ENCODE measurements around the gene INSM2. TPM values are rescaled to one million over a fixed set of nuclear protein-coding genes. Genes with fewer than 3 reads are reported as not detected.

The INSM2 gene, protein sequence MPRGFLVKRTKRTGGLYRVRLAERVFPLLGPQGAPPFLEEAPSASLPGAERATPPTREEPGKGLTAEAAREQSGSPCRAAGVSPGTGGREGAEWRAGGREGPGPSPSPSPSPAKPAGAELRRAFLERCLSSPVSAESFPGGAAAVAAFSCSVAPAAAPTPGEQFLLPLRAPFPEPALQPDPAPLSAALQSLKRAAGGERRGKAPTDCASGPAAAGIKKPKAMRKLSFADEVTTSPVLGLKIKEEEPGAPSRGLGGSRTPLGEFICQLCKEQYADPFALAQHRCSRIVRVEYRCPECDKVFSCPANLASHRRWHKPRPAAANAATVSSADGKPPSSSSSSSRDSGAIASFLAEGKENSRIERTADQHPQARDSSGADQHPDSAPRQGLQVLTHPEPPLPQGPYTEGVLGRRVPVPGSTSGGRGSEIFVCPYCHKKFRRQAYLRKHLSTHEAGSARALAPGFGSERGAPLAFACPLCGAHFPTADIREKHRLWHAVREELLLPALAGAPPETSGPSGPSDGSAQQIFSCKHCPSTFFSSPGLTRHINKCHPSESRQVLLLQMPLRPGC
- total RNA-seq = not detected

DNA sequence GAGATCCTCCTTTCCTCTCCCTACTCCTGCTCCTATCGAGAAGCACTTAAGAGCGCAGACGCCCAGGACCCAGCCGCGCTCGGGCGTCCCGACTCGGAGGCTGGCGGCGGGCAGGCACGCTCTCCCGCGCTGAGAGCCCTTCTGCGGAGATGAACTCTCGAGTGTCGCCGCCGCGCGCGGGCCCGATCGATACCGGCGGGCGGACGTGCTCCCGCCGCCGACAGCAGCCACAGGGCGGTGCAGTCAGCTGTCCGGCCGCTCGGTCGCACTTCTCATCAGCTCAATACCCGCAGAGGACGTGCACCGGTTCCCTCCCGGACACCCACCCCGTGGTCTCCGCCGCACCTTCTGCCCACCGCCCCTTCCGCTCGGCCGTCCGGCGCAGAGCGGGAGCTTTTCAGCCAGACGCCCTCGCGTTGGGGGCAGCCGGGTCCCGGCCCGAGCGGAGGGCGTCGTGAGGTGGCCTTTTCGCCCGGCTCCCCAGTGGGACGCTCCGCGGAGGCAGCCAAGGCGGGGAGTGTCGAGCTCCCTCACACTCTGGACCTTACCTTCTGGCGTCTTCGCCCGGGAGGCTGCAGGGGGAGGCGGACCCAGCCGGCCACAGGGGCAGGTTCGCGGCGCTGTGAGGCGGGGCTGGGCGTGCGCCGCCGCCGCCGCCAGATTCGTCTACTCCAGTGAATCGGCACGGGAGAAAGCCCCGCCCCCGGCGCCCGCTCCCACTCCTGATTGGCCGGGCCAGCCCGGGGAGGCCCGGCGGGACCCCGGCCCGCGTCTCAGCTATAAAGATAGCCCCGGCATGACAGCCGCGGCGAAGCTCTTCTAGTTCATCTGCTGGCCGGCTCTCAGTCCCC lies at the start of gene INSM2:
INSM2 (plus strand) TSS at position 808 of the 851 bp plus-strand sequence. CDS start 89 bp downstream, outside the sequence.
- no peaks in the 10 kb centered on the region for H3K9me3 Mint-ChIP-seq
- peaks cover 15% of the 10 kb centered on the region for H3K36me3 Mint-ChIP-seq (ENCODE audit: low read depth)
- no peak within 1 kb of the TSS for H3K27ac Mint-ChIP-seq
- peak within 1 kb of the TSS; percentile 65 for H3K4me3 Mint-ChIP-seq
- peaks cover 6% of the 10 kb centered on the region for H3K4me1 Mint-ChIP-seq
- peaks cover 50% of the 10 kb centered on the region for H3K27me3 Mint-ChIP-seq
- ATAC-seq (replicated peaks) = peak; percentile 87

DNA sequence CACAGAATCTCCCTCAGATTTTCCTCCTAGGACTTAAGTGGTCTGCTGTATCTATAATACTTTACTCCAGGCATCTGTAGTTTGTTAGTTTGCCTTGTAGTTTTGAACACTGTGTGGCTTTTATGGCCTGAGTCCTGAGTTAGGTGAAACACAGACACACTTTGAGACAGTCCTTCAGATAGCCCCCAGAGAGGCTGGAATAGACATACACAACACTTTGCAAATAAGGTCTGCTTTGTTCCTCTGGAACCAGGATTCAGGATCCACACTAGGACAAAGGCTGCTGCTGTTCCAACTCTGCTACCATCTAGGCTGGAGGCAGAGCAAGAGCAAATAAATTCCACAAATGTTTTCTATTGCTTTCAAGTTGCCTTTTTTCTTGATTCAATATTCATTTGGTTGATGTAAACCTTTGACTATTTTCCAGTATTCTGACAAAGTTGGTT lies 41.4 kb upstream of the INSM2 start:
- peaks cover 7% of the 10 kb centered on the region for H3K9me3 Mint-ChIP-seq
- no peaks in the 10 kb centered on the region for H3K4me1 Mint-ChIP-seq

DNA sequence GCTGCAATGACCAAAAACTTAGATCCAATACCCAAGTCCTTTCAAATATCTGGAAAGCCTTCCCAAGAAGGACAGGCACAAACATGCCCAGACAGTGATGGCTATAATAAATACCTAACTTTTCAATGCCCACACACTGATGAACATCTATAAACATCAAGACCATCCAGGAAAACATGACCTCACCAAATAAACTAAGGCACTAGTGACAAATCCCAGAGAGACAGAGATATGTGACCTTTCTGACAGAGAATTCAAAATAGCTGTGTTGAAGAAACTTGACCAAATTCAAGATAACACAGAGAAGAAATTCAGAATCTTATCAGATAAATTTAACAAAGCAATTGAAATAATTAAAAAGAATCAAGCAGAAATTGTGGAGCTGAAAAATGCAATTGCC lies 38.7 kb upstream of the INSM2 start:
- H3K27ac Mint-ChIP-seq = no peak overlapping the region
- no peaks in the 10 kb centered on the region for H3K36me3 Mint-ChIP-seq (ENCODE audit: low read depth)
- H3K4me3 Mint-ChIP-seq = no peak overlapping the region

More for the DNA sequence above, 41.4 kb upstream of the INSM2 start:
- no peak overlapping the region for H3K27ac Mint-ChIP-seq
- ATAC-seq (replicated peaks) = no peak
- no peak overlapping the region for H3K4me3 Mint-ChIP-seq
- H3K36me3 Mint-ChIP-seq (ENCODE audit: low read depth) = no peaks in the 10 kb centered on the region
- H3K27me3 Mint-ChIP-seq = peaks cover 36% of the 10 kb centered on the region

DNA sequence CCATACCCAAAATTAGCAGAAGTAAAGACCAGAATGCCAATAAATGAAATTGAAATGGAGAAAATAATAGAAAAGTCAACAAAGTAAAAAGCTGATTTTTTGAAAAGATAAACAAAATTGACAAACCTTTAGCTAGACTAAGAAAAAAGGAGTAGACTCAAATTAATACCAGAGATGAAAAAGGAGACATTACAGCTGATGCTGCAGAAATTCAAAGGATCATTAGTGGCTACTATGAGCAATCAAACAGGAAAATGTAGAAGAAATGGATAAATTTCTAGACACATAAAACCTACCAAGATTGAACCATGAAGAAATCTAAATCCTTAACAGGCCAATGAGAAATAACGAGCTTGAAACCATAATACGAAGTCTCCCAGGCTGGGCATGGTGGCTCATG lies 34.8 kb upstream of the INSM2 start:
- Mint-ChIP-seq H3K4me3 (no peak overlapping the region), H3K27ac (no peak overlapping the region), H3K4me1 (no peaks in the 10 kb centered on the region), H3K27me3 (peaks cover 41% of the 10 kb centered on the region), H3K9me3 (no peaks in the 10 kb centered on the region), H3K36me3 (ENCODE audit: low read depth) (no peaks in the 10 kb centered on the region)
- ATAC-seq (replicated peaks) = no peak

More for the DNA sequence above, 38.7 kb upstream of the INSM2 start:
- H3K4me1 Mint-ChIP-seq = no peaks in the 10 kb centered on the region
- ATAC-seq (replicated peaks) = no peak
- peaks cover 7% of the 10 kb centered on the region for H3K9me3 Mint-ChIP-seq
- peaks cover 48% of the 10 kb centered on the region for H3K27me3 Mint-ChIP-seq

DNA sequence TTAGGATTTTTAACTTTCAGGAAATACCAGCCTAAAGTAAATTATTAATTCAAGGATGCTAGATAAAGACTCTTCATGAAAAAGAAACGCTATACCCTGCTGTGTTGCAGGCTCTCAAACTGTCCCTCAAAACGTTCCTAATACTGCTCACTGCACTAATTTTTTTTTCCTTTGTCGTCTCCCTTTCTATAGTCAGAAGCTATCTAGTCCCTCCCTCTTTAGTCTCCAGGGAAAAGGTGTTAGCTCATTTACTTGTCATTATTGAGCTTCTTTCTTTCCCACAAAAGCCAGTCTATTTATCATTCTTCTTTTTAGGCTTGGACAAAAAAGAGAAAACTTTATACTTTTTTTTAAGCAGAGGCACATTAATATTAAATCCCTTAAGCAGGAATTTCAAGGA lies 30.3 kb upstream of the INSM2 start:
- Mint-ChIP-seq H3K4me3 (no peak overlapping the region), H3K27ac (no peak overlapping the region), H3K27me3 (peaks cover 14% of the 10 kb centered on the region), H3K9me3 (no peaks in the 10 kb centered on the region), H3K4me1 (no peaks in the 10 kb centered on the region), H3K36me3 (ENCODE audit: low read depth) (no peaks in the 10 kb centered on the region)
- no peak for ATAC-seq (replicated peaks)

DNA sequence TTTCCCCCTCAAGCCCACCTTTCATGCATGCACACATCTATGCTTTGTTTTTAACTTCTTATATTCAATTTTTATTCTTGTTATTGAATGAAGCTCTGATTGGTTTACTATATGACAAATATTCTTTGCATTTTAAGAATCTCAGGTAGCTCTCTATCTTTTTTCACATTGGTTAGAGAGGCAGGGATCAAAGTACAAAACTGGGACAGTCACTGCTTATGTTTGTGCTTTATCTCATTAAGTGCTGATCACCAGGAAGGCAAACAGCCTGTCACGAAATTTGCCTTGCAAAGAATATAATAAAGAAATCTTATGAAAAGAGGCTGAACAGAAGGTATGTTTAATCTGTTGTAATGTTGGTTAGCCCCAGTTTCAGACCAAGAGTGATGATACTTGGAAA lies 29.7 kb upstream of the INSM2 start:
- ATAC-seq (replicated peaks) = no peak
- Mint-ChIP-seq H3K4me1 (no peaks in the 10 kb centered on the region), H3K27me3 (peaks cover 9% of the 10 kb centered on the region), H3K9me3 (no peaks in the 10 kb centered on the region), H3K27ac (no peak overlapping the region), H3K36me3 (ENCODE audit: low read depth) (no peaks in the 10 kb centered on the region), H3K4me3 (no peak overlapping the region)

DNA sequence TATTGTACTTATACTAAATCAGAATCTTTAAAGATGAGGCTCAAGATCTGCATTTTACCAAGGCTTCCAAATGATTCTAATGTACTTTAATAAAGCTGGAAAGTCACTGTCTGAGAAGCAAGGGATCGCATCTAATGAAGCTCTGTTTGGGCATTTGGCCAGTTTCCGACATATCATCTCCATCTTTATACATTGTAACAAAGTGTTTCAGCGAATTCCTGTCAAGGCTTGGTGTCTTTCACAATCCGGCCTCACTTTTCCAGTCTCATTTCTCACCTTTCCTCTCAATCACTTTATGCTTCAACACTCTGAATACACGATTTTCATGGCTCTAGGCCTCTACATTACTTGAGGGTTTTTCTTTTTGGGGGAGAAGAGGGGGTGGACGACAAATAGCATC lies 27.5 kb upstream of the INSM2 start:
- Mint-ChIP-seq H3K4me3 (no peak overlapping the region), H3K27ac (no peak overlapping the region), H3K27me3 (peaks cover 3% of the 10 kb centered on the region), H3K9me3 (no peaks in the 10 kb centered on the region), H3K36me3 (ENCODE audit: low read depth) (no peaks in the 10 kb centered on the region), H3K4me1 (no peaks in the 10 kb centered on the region)
- ATAC-seq (replicated peaks) = no peak

DNA sequence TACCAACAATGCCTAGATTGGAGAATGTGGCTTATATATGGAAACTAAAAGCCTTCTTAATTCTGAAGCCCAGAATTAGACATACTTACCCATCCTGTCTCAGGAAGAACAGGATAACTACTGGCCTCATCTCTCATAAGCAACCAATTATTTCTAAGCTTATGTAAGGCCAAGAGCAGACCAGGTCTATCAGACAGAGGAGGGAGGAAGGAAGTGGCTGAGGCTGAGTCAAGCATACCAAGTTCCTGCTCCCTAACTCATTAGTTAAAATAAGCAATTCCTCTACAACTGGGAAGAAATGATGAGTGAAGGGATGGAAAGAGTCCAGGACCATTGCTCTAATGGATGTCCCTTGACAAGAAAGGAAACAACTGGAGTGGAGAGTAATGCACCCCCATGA lies 27.0 kb upstream of the INSM2 start:
- no peak overlapping the region for H3K27ac Mint-ChIP-seq
- no peaks in the 10 kb centered on the region for H3K9me3 Mint-ChIP-seq
- peaks cover under 1% of the 10 kb centered on the region for H3K27me3 Mint-ChIP-seq
- H3K4me1 Mint-ChIP-seq = no peaks in the 10 kb centered on the region
- ATAC-seq (replicated peaks) = no peak
- H3K4me3 Mint-ChIP-seq = no peak overlapping the region
- no peaks in the 10 kb centered on the region for H3K36me3 Mint-ChIP-seq (ENCODE audit: low read depth)

DNA sequence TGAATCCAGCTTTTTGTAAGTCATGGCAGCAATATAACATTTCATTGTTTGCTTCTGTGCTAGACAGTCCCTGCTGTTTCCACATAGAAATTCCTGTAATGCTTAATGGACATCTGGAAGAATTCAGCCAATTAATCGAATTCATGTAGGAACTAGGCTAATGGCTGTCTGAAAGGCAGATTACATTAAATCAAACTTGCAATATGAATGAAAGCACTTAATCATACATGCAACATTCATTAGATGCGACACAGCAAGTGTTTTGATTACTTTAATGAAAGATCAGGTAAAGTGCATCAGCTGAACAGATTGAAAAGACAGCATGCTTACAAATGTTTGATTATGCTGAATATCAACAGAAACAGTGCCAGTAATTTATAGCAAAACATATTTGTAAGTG lies 24.1 kb upstream of the INSM2 start:
- Mint-ChIP-seq H3K4me1 (no peaks in the 10 kb centered on the region), H3K27ac (no peak overlapping the region), H3K4me3 (no peak overlapping the region), H3K9me3 (no peaks in the 10 kb centered on the region), H3K27me3 (peaks cover 3% of the 10 kb centered on the region), H3K36me3 (ENCODE audit: low read depth) (no peaks in the 10 kb centered on the region)
- no peak for ATAC-seq (replicated peaks)

DNA sequence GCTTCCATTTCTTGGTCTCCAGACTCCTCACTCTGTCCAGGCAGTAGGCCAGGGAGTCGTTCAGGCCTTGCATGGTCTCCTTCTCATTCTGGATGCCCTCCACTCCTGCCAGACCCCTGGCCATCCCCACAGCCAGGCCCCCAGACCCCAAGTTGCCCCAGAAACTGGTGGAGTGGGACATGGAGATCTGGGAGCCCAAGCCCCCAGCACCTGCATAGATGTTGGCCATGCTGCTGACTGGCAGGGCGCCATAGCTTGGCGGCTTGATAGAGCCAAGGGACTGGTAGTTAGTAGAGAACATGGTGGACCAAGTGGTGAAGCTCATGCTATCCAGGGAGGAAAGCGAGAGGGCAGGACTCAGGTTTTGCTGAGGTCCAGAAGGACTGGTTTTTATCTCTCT lies 21.2 kb upstream of the INSM2 start:
- Mint-ChIP-seq H3K4me3 (no peak overlapping the region), H3K27me3 (peaks cover 5% of the 10 kb centered on the region), H3K4me1 (no peaks in the 10 kb centered on the region), H3K36me3 (ENCODE audit: low read depth) (no peaks in the 10 kb centered on the region), H3K9me3 (no peaks in the 10 kb centered on the region), H3K27ac (no peak overlapping the region)
- no peak for ATAC-seq (replicated peaks)

DNA sequence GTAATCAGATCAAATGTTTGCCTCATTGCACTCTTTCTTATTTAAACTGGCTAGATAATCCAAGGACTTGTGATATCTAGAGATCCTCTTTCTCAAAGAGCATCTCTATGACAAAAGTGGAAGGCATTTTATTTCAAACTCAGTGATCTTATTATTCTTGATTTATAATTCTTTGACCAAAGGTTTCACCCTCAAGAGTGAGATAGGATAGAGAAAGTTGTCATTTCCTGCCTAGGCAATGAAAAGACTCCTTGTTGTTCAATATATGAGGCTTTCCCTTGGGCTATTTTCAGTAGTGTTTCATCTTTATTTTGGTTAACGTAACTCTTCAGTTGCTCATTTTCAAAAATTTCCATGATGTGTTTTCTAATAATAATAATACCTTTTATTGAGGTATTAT lies 18.0 kb upstream of the INSM2 start:
- Mint-ChIP-seq H3K36me3 (ENCODE audit: low read depth) (no peaks in the 10 kb centered on the region), H3K4me3 (no peak overlapping the region), H3K27ac (no peak overlapping the region), H3K27me3 (peaks cover 13% of the 10 kb centered on the region), H3K9me3 (no peaks in the 10 kb centered on the region), H3K4me1 (no peaks in the 10 kb centered on the region)
- no peak for ATAC-seq (replicated peaks)

DNA sequence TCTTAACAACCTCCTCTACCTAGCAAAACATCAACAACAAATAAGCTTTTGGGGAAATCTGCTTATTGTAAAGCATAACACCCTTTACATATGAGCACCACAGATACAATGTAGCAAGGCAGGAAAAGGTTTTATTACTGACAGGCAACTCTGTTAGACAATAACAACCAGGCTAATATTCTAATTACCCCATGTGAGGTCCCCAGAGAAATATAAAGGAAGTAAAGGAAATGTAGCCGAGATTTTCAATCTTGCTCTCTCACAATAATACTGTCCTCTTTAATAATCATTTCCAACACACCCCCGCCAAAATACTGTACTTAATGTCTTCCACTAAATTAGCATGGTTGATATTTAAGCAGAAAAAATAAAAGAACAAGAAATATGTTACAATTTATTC lies 14.0 kb upstream of the INSM2 start:
- peaks cover 3% of the 10 kb centered on the region for H3K9me3 Mint-ChIP-seq
- H3K4me1 Mint-ChIP-seq = no peaks in the 10 kb centered on the region
- no peaks in the 10 kb centered on the region for H3K36me3 Mint-ChIP-seq (ENCODE audit: low read depth)
- no peak for ATAC-seq (replicated peaks)
- no peak overlapping the region for H3K27ac Mint-ChIP-seq
- H3K27me3 Mint-ChIP-seq = peaks cover 20% of the 10 kb centered on the region
- H3K4me3 Mint-ChIP-seq = no peak overlapping the region

DNA sequence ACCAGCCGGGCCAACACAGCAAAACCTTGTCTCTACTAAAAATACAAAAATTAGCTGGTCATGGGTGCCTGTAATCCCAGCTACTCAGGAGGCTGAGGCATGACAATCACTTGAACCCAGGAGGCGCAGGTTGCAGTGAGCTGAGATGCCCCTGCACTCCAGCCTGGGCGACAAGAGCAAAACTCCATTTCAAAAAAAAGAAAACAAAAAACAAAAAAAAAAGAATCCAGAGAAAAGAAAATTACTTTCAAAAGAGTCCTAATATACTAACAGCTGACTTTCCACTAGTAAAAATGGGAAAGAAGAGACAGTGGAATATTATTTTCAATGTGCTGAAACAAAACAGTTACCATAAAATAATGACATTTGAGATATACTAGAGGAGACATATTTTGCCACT lies 8.3 kb upstream of the INSM2 start:
- Mint-ChIP-seq H3K27ac (no peak overlapping the region), H3K36me3 (ENCODE audit: low read depth) (no peaks in the 10 kb centered on the region), H3K4me3 (no peak overlapping the region), H3K9me3 (peaks cover 3% of the 10 kb centered on the region), H3K27me3 (peaks cover 45% of the 10 kb centered on the region), H3K4me1 (no peaks in the 10 kb centered on the region)
- ATAC-seq (replicated peaks) = no peak

DNA sequence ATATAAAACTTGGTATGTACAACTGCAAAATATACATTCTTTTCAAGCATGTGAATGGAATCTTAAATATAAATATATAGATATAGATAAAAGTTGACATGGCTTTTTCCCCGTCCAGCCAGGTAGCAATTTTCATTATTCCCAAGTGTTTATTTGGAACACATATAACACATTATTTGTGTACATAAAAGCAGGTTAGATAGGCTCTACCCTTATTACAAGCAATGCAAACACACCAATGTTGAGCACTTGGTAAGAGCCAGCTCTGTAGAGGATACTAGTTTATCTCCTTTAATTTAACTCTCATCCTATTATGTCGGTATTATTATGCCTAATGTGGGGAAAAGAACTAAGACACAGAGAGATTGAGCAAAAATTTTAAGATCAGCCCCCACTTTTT lies 7.0 kb upstream of the INSM2 start:
- H3K9me3 Mint-ChIP-seq = peaks cover 3% of the 10 kb centered on the region

More for the DNA sequence above, 7.0 kb upstream of the INSM2 start:
- ATAC-seq (replicated peaks) = no peak
- H3K4me1 Mint-ChIP-seq = no peaks in the 10 kb centered on the region
- no peaks in the 10 kb centered on the region for H3K36me3 Mint-ChIP-seq (ENCODE audit: low read depth)
- no peak overlapping the region for H3K4me3 Mint-ChIP-seq
- no peak overlapping the region for H3K27ac Mint-ChIP-seq
- H3K27me3 Mint-ChIP-seq = peaks cover 52% of the 10 kb centered on the region

Data from activated T-helper 17 cell treated with anti-CD3 and anti-CD28 coated beads, Interleukin-2, amount 50 U/mL, for 72 hours (primary cell).